ENCODE results near the gene ATAD2B. TPM values are rescaled to one million over a fixed set of nuclear protein-coding genes. Genes with fewer than 3 reads are reported as not detected.

ATAD2B gene
- total and polyA plus RNA-seq, 4 donors, result 2.3 to 16.2 (median 11.5) TPM

DNA sequence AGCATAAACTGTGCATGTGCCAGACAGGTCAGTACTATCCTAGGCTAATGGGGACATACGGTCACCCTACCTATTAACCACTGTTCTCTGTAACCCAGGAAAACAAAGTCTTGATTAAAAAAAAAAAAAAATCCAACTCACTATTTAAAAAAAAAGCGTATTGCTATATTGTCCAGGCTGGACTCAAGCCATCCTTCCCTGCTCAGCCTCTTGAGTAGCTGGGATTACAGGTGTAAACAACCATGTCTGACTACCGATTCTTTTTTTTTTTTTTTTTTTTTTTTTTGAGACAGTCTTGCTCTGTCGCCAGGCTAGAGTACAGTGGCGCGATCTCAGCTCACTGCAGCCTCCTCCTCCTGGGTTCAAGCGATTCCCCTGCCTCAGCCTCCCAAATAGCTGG is 11.6 kb downstream of the ATAD2B start:
- Histone ChIP-seq H3K9me3 (ENCODE audit: control insufficient read depth in 4 of 4, low read length in 3 of 4) (no peaks in the 10 kb centered on the region), H3K4me1 (ENCODE audit: control insufficient read depth in 4 of 4, insufficient read depth in 4 of 4, low read length in 3 of 4) (peaks cover 0 to 4% (median 0%) of the 10 kb centered on the region in 4 donors), H3K4me3 (ENCODE audit: low read depth in 1 of 3, low read length in 3 of 3) (no peak overlapping the region), H3K9ac (ENCODE audit: low read depth in 1 of 2, low read length in 2 of 2) (no peak overlapping the region), H3K27me3 (ENCODE audit: control insufficient read depth in 4 of 4, insufficient read depth in 4 of 4, low read length in 3 of 4) (no peaks in the 10 kb centered on the region), H3K27ac (ENCODE audit: low read depth in 1 of 2, low read length in 2 of 2) (no peak overlapping the region), H3K36me3 (ENCODE audit: control insufficient read depth in 4 of 4, insufficient read depth in 3 of 4, low read depth in 1 of 4, low read length in 3 of 4) (no peaks in the 10 kb centered on the region)
- DNase-seq (ENCODE audit: low spot score), result no peak
- TF ChIP-seq NR2F2 (IDR thresholded peaks at IDR 0.05) (no peak), YY1 (IDR thresholded peaks at IDR 0.05) (no peak), FOXA2 (IDR thresholded peaks at IDR 0.05) (no peak), SP1 (IDR thresholded peaks at IDR 0.05) (no peak), EGR1 (IDR thresholded peaks at IDR 0.05; ENCODE audit: low read depth in 2 of 2) (no peak), FOXA1 (IDR thresholded peaks at IDR 0.05) (no peak), HNF4G (IDR thresholded peaks at IDR 0.05) (no peak)
- TF ChIP-seq, protein P1, sequence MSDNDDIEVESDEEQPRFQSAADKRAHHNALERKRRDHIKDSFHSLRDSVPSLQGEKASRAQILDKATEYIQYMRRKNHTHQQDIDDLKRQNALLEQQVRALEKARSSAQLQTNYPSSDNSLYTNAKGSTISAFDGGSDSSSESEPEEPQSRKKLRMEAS (IDR thresholded peaks at IDR 0.05), result no peak
- TF ChIP-seq, protein P2, sequence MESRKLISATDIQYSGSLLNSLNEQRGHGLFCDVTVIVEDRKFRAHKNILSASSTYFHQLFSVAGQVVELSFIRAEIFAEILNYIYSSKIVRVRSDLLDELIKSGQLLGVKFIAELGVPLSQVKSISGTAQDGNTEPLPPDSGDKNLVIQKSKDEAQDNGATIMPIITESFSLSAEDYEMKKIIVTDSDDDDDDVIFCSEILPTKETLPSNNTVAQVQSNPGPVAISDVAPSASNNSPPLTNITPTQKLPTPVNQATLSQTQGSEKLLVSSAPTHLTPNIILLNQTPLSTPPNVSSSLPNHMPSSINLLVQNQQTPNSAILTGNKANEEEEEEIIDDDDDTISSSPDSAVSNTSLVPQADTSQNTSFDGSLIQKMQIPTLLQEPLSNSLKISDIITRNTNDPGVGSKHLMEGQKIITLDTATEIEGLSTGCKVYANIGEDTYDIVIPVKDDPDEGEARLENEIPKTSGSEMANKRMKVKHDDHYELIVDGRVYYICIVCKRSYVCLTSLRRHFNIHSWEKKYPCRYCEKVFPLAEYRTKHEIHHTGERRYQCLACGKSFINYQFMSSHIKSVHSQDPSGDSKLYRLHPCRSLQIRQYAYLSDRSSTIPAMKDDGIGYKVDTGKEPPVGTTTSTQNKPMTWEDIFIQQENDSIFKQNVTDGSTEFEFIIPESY (IDR thresholded peaks at IDR 0.05), result no peak
- WGBS, result 96% methylated on average over 7 of the region's 7 CpGs

GRCh38 chr2:23912054-23912453 is 14.9 kb downstream of the ATAD2B start:
- Histone ChIP-seq H3K27me3 (ENCODE audit: control insufficient read depth in 4 of 4, insufficient read depth in 4 of 4, low read length in 3 of 4) (no peaks in the 10 kb centered on the region), H3K36me3 (ENCODE audit: control insufficient read depth in 4 of 4, insufficient read depth in 3 of 4, low read depth in 1 of 4, low read length in 3 of 4) (no peaks in the 10 kb centered on the region), H3K9ac (ENCODE audit: low read depth in 1 of 2, low read length in 2 of 2) (no peak overlapping the region), H3K4me1 (ENCODE audit: control insufficient read depth in 4 of 4, insufficient read depth in 4 of 4, low read length in 3 of 4) (peaks cover 0 to 2% (median 0%) of the 10 kb centered on the region in 4 donors), H3K9me3 (ENCODE audit: control insufficient read depth in 4 of 4, low read length in 3 of 4) (no peaks in the 10 kb centered on the region), H3K4me3 (ENCODE audit: low read depth in 1 of 3, low read length in 3 of 3) (no peak overlapping the region), H3K27ac (ENCODE audit: low read depth in 1 of 2, low read length in 2 of 2) (no peak overlapping the region)
- TF ChIP-seq JUND (IDR thresholded peaks at IDR 0.05) (no peak), YY1 (IDR thresholded peaks at IDR 0.05) (no peak)
- no peak for DNase-seq (ENCODE audit: low spot score)
- WGBS, result 95% methylated on average over 3 of the region's 3 CpGs

- Histone ChIP-seq H3K4me1 (ENCODE audit: control insufficient read depth in 4 of 4, insufficient read depth in 4 of 4, low read length in 3 of 4) (peaks cover 0 to 10% (median 3%) of the 10 kb centered on the region in 4 donors), H3K27ac (ENCODE audit: low read depth in 1 of 2, low read length in 2 of 2) (no peak overlapping the region), H3K27me3 (ENCODE audit: control insufficient read depth in 4 of 4, insufficient read depth in 4 of 4, low read length in 3 of 4) (no peaks in the 10 kb centered on the region), H3K9ac (ENCODE audit: low read depth in 1 of 2, low read length in 2 of 2) (no peak overlapping the region), H3K4me3 (ENCODE audit: low read depth in 1 of 3, low read length in 3 of 3) (no peak overlapping the region), H3K9me3 (ENCODE audit: control insufficient read depth in 4 of 4, low read length in 3 of 4) (no peaks in the 10 kb centered on the region), H3K36me3 (ENCODE audit: control insufficient read depth in 4 of 4, insufficient read depth in 3 of 4, low read depth in 1 of 4, low read length in 3 of 4) (no peaks in the 10 kb centered on the region)
- DNase-seq (ENCODE audit: low spot score), result no peak
- no peak for TF ChIP-seq FOXA2 (IDR thresholded peaks at IDR 0.05)
- TF ChIP-seq GABPA (IDR thresholded peaks at IDR 0.05 in 1 of 2, conservative IDR thresholded peaks at IDR 0.05 in 1 of 2), result no peak
- TF ChIP-seq, protein P3, sequence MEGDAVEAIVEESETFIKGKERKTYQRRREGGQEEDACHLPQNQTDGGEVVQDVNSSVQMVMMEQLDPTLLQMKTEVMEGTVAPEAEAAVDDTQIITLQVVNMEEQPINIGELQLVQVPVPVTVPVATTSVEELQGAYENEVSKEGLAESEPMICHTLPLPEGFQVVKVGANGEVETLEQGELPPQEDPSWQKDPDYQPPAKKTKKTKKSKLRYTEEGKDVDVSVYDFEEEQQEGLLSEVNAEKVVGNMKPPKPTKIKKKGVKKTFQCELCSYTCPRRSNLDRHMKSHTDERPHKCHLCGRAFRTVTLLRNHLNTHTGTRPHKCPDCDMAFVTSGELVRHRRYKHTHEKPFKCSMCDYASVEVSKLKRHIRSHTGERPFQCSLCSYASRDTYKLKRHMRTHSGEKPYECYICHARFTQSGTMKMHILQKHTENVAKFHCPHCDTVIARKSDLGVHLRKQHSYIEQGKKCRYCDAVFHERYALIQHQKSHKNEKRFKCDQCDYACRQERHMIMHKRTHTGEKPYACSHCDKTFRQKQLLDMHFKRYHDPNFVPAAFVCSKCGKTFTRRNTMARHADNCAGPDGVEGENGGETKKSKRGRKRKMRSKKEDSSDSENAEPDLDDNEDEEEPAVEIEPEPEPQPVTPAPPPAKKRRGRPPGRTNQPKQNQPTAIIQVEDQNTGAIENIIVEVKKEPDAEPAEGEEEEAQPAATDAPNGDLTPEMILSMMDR (IDR thresholded peaks at IDR 0.05; ENCODE audit: low read depth, low read length, missing input control), result no peak
- TF ChIP-seq, protein P1 (IDR thresholded peaks at IDR 0.05), result no peak
- TF ChIP-seq NR2F2 (IDR thresholded peaks at IDR 0.05), result no peak
- no peak for TF ChIP-seq RAD21 (IDR thresholded peaks at IDR 0.05)
- TF ChIP-seq RXRA (IDR thresholded peaks at IDR 0.05), result no peak
- 72% methylated on average over 2 of the region's 2 CpGs for WGBS
These were observed 21.8 kb downstream of the ATAD2B start for GRCh38 chr2:23905155-23905554.
